ENCODE measurements around the gene NUDT4.

The NUDT4 gene

GRCh38 chr12:93377252-93378195, at the start of gene NUDT4:
Gene NUDT4, plus strand, starts transcription at chr12:93377925. Its CDS starts 398 bp downstream, at chr12:93378323.
- Histone ChIP-seq H3K27me3 (ENCODE audit: control insufficient read depth, insufficient read depth, low read length) (no peaks in the 10 kb centered on the region), H3K9me3 (ENCODE audit: control insufficient read depth, insufficient read depth, low read length) (no peaks in the 10 kb centered on the region), H3K4me1 (ENCODE audit: control insufficient read depth, insufficient read depth, low read length) (peaks cover 50% of the 10 kb centered on the region), H3K27ac (ENCODE audit: low read depth, low read length) (peak within 1 kb of the TSS; percentile 50), H3K9ac (ENCODE audit: low read depth, low read length) (peak within 1 kb of the TSS; percentile 72), H3K4me3 (ENCODE audit: low read depth, low read length) (peak within 1 kb of the TSS; percentile 85), H3K36me3 (ENCODE audit: control insufficient read depth, insufficient read depth, low read length) (no peaks in the 10 kb centered on the region)

- Histone ChIP-seq H3K9ac (ENCODE audit: low read depth, low read length) (no peak overlapping the region), H3K9me3 (ENCODE audit: control insufficient read depth, insufficient read depth, low read length) (no peaks in the 10 kb centered on the region), H3K4me3 (ENCODE audit: low read depth, low read length) (no peak overlapping the region), H3K4me1 (ENCODE audit: control insufficient read depth, insufficient read depth, low read length) (no peaks in the 10 kb centered on the region), H3K27me3 (ENCODE audit: control insufficient read depth, insufficient read depth, low read length) (no peaks in the 10 kb centered on the region), H3K27ac (ENCODE audit: low read depth, low read length) (no peak overlapping the region), H3K36me3 (ENCODE audit: control insufficient read depth, insufficient read depth, low read length) (no peaks in the 10 kb centered on the region)
Observed at GRCh38 chr12:93333054-93333453, 44.7 kb upstream of the NUDT4 start.

- no peak overlapping the region for H3K9ac ChIP-seq (ENCODE audit: low read depth, low read length)
- H3K27ac ChIP-seq (ENCODE audit: low read depth, low read length): no peak overlapping the region
- no peaks in the 10 kb centered on the region for H3K36me3 ChIP-seq (ENCODE audit: control insufficient read depth, insufficient read depth, low read length)
- H3K4me3 ChIP-seq (ENCODE audit: low read depth, low read length): no peak overlapping the region
- no peaks in the 10 kb centered on the region for H3K4me1 ChIP-seq (ENCODE audit: control insufficient read depth, insufficient read depth, low read length)
- H3K27me3 ChIP-seq (ENCODE audit: control insufficient read depth, insufficient read depth, low read length): no peaks in the 10 kb centered on the region
- H3K9me3 ChIP-seq (ENCODE audit: control insufficient read depth, insufficient read depth, low read length): no peaks in the 10 kb centered on the region
Observed at GRCh38 chr12:93333828-93334227, 43.9 kb upstream of the NUDT4 start.

DNA sequence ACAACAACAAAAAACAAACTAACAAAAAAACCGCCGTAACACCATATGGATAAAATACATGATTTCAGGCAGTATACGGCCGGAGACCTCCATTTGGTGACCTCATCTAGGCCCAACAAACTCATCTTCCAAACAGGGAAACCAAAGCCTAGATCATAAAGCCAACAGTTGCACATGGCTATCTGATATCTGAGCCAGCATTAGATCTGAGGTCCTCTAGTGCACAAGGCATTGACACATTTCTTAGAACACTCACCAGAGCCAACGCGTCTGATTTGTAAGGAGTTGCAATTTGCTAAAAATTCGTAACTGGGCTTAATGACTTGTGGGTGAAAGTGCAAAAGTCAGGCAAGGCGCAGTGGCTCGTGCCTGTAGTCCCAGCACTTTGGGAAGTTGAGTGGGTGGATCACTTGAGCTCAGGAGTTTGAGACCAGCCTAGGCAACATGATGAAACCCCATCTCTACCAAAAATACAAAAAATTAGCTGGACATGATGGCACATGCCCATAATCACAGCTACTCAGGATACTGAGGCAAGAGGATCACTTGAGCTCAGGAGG, 42.0 kb upstream of the NUDT4 start:
- no peaks in the 10 kb centered on the region for H3K36me3 ChIP-seq (ENCODE audit: control insufficient read depth, insufficient read depth, low read length)
- H3K27ac ChIP-seq (ENCODE audit: low read depth, low read length): no peak overlapping the region
- no peak overlapping the region for H3K9ac ChIP-seq (ENCODE audit: low read depth, low read length)
- H3K9me3 ChIP-seq (ENCODE audit: control insufficient read depth, insufficient read depth, low read length): no peaks in the 10 kb centered on the region
- H3K27me3 ChIP-seq (ENCODE audit: control insufficient read depth, insufficient read depth, low read length): no peaks in the 10 kb centered on the region
- no peak overlapping the region for H3K4me3 ChIP-seq (ENCODE audit: low read depth, low read length)
- no peaks in the 10 kb centered on the region for H3K4me1 ChIP-seq (ENCODE audit: control insufficient read depth, insufficient read depth, low read length)

- H3K36me3 ChIP-seq (ENCODE audit: control insufficient read depth, insufficient read depth, low read length): no peaks in the 10 kb centered on the region
- no peaks in the 10 kb centered on the region for H3K27me3 ChIP-seq (ENCODE audit: control insufficient read depth, insufficient read depth, low read length)
- no peaks in the 10 kb centered on the region for H3K4me1 ChIP-seq (ENCODE audit: control insufficient read depth, insufficient read depth, low read length)
- H3K4me3 ChIP-seq (ENCODE audit: low read depth, low read length): no peak overlapping the region
- H3K9me3 ChIP-seq (ENCODE audit: control insufficient read depth, insufficient read depth, low read length): no peaks in the 10 kb centered on the region
- no peak overlapping the region for H3K27ac ChIP-seq (ENCODE audit: low read depth, low read length)
- H3K9ac ChIP-seq (ENCODE audit: low read depth, low read length): no peak overlapping the region
Observed at GRCh38 chr12:93336291-93336741, 41.4 kb upstream of the NUDT4 start.

DNA sequence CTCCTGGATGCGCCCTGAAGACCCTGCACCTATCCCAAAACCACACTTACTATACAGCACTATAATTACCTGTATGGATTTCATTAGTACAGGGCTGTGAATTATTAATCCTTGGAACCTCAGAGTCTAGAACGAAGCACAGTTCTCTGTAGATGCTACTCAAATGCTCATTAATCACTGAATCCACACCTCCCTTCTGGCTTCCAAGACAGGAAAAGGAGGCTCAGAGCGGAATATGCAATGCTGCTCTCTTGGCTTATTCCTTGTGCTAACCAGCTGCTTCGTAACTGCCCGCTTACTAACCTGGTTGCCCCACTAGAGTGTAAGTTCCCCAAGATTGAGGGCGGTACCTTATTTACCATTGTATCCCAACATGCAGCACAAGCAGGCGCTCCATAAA, 39.1 kb upstream of the NUDT4 start:
- Histone ChIP-seq H3K27me3 (ENCODE audit: control insufficient read depth, insufficient read depth, low read length) (no peaks in the 10 kb centered on the region), H3K4me1 (ENCODE audit: control insufficient read depth, insufficient read depth, low read length) (no peaks in the 10 kb centered on the region), H3K36me3 (ENCODE audit: control insufficient read depth, insufficient read depth, low read length) (no peaks in the 10 kb centered on the region)

GRCh38 chr12:93339695-93340094, 38.0 kb upstream of the NUDT4 start:
- Histone ChIP-seq H3K9me3 (ENCODE audit: control insufficient read depth, insufficient read depth, low read length) (no peaks in the 10 kb centered on the region), H3K27ac (ENCODE audit: low read depth, low read length) (no peak overlapping the region), H3K4me3 (ENCODE audit: low read depth, low read length) (no peak overlapping the region), H3K36me3 (ENCODE audit: control insufficient read depth, insufficient read depth, low read length) (no peaks in the 10 kb centered on the region), H3K27me3 (ENCODE audit: control insufficient read depth, insufficient read depth, low read length) (no peaks in the 10 kb centered on the region), H3K9ac (ENCODE audit: low read depth, low read length) (no peak overlapping the region), H3K4me1 (ENCODE audit: control insufficient read depth, insufficient read depth, low read length) (no peaks in the 10 kb centered on the region)

More for the DNA sequence above, 39.1 kb upstream of the NUDT4 start:
- H3K4me3 ChIP-seq (ENCODE audit: low read depth, low read length): no peak overlapping the region
- no peak overlapping the region for H3K27ac ChIP-seq (ENCODE audit: low read depth, low read length)
- no peak overlapping the region for H3K9ac ChIP-seq (ENCODE audit: low read depth, low read length)
- no peaks in the 10 kb centered on the region for H3K9me3 ChIP-seq (ENCODE audit: control insufficient read depth, insufficient read depth, low read length)

GRCh38 chr12:93341409-93342049, 36.2 kb upstream of the NUDT4 start:
- H3K4me1 ChIP-seq (ENCODE audit: control insufficient read depth, insufficient read depth, low read length): no peaks in the 10 kb centered on the region
- no peaks in the 10 kb centered on the region for H3K9me3 ChIP-seq (ENCODE audit: control insufficient read depth, insufficient read depth, low read length)
- H3K27ac ChIP-seq (ENCODE audit: low read depth, low read length): no peak overlapping the region
- H3K36me3 ChIP-seq (ENCODE audit: control insufficient read depth, insufficient read depth, low read length): no peaks in the 10 kb centered on the region
- no peak overlapping the region for H3K4me3 ChIP-seq (ENCODE audit: low read depth, low read length)
- H3K9ac ChIP-seq (ENCODE audit: low read depth, low read length): no peak overlapping the region
- no peaks in the 10 kb centered on the region for H3K27me3 ChIP-seq (ENCODE audit: control insufficient read depth, insufficient read depth, low read length)

- Histone ChIP-seq H3K36me3 (ENCODE audit: control insufficient read depth, insufficient read depth, low read length) (no peaks in the 10 kb centered on the region), H3K27ac (ENCODE audit: low read depth, low read length) (no peak overlapping the region), H3K4me3 (ENCODE audit: low read depth, low read length) (no peak overlapping the region), H3K4me1 (ENCODE audit: control insufficient read depth, insufficient read depth, low read length) (no peaks in the 10 kb centered on the region), H3K9me3 (ENCODE audit: control insufficient read depth, insufficient read depth, low read length) (no peaks in the 10 kb centered on the region), H3K27me3 (ENCODE audit: control insufficient read depth, insufficient read depth, low read length) (no peaks in the 10 kb centered on the region), H3K9ac (ENCODE audit: low read depth, low read length) (no peak overlapping the region)
Observed at GRCh38 chr12:93347054-93347785, 30.5 kb upstream of the NUDT4 start.

- Histone ChIP-seq H3K4me1 (ENCODE audit: control insufficient read depth, insufficient read depth, low read length) (no peaks in the 10 kb centered on the region), H3K27ac (ENCODE audit: low read depth, low read length) (no peak overlapping the region), H3K27me3 (ENCODE audit: control insufficient read depth, insufficient read depth, low read length) (no peaks in the 10 kb centered on the region), H3K4me3 (ENCODE audit: low read depth, low read length) (no peak overlapping the region), H3K9me3 (ENCODE audit: control insufficient read depth, insufficient read depth, low read length) (no peaks in the 10 kb centered on the region), H3K36me3 (ENCODE audit: control insufficient read depth, insufficient read depth, low read length) (no peaks in the 10 kb centered on the region), H3K9ac (ENCODE audit: low read depth, low read length) (no peak overlapping the region)
Observed at GRCh38 chr12:93348575-93349435, 28.9 kb upstream of the NUDT4 start.

Data from HUES48 (cell line).